ENCODE results near the gene DOCK9.

DNA sequence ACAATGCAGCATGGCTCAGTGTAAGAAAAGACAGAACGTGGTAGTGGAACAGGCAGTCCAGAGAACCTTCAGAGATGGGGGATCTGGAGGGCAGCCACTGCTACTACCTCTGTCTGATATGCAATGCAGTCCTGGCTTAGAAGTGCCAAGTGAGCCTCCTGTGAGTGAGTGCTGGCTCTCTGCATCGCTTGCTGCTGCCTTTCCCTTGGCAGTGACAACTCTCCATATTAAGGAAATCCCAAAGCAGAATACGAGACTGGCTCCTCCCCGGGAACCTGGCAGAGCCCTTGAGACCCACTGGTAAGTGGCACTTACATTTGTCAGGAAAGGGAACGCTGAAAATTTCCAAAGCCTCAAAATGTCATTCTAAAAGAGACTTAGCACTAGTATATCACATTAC, 7.5 kb downstream of the DOCK9 start:
- TF ChIP-seq, protein P1, sequence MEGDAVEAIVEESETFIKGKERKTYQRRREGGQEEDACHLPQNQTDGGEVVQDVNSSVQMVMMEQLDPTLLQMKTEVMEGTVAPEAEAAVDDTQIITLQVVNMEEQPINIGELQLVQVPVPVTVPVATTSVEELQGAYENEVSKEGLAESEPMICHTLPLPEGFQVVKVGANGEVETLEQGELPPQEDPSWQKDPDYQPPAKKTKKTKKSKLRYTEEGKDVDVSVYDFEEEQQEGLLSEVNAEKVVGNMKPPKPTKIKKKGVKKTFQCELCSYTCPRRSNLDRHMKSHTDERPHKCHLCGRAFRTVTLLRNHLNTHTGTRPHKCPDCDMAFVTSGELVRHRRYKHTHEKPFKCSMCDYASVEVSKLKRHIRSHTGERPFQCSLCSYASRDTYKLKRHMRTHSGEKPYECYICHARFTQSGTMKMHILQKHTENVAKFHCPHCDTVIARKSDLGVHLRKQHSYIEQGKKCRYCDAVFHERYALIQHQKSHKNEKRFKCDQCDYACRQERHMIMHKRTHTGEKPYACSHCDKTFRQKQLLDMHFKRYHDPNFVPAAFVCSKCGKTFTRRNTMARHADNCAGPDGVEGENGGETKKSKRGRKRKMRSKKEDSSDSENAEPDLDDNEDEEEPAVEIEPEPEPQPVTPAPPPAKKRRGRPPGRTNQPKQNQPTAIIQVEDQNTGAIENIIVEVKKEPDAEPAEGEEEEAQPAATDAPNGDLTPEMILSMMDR (IDR thresholded peaks at IDR 0.05; ENCODE audit: poor library complexity): no peak
- no peak for TF ChIP-seq EZH2 (IDR thresholded peaks at IDR 0.05; ENCODE audit: borderline replicate concordance)

Measured in hepatocyte (in vitro differentiated cells).